ENCODE measurements around the gene ADSS1.

The ADSS1 gene

GRCh38 chr14:104729835-104730181 is 5.8 kb downstream of the ADSS1 start:
- no peak overlapping the region for H3K4me3 ChIP-seq (replicated peaks in 1 of 2; ENCODE audit: low read depth in 2 of 2, low read length in 2 of 2)
- TF ChIP-seq CTCF (IDR thresholded peaks at IDR 0.05; ENCODE audit: low read depth, low read length): no peak
- DNase-seq (ENCODE audit: low read depth in 2 of 2): no peak

- H3K4me3 ChIP-seq (replicated peaks in 1 of 2; ENCODE audit: low read depth in 2 of 2, low read length in 2 of 2): no peak overlapping the region
- TF ChIP-seq CTCF (IDR thresholded peaks at IDR 0.05; ENCODE audit: low read depth, low read length): no peak
- no peak for DNase-seq (ENCODE audit: low read depth in 2 of 2)
Measured at GRCh38 chr14:104730487-104730886, 6.5 kb downstream of the ADSS1 start.

- peak; percentile 37 for TF ChIP-seq CTCF (IDR thresholded peaks at IDR 0.05; ENCODE audit: low read depth, low read length)
- no peak overlapping the region for H3K4me3 ChIP-seq (replicated peaks in 1 of 2; ENCODE audit: low read depth in 2 of 2, low read length in 2 of 2)
- DNase-seq (ENCODE audit: low read depth in 2 of 2): no peak
Measured at GRCh38 chr14:104731320-104732294, 7.6 kb downstream of the ADSS1 start.

GRCh38 chr14:104732355-104732804 is 8.4 kb downstream of the ADSS1 start:
- DNase-seq (ENCODE audit: low read depth in 2 of 2): peak in 1 of 2 donors; percentile 47
- TF ChIP-seq CTCF (IDR thresholded peaks at IDR 0.05; ENCODE audit: low read depth, low read length): no peak
- H3K4me3 ChIP-seq (replicated peaks in 1 of 2; ENCODE audit: low read depth in 2 of 2, low read length in 2 of 2): no peak overlapping the region

- no peak for DNase-seq (ENCODE audit: low read depth in 2 of 2)
- no peak overlapping the region for H3K4me3 ChIP-seq (replicated peaks in 1 of 2; ENCODE audit: low read depth in 2 of 2, low read length in 2 of 2)
- no peak for TF ChIP-seq CTCF (IDR thresholded peaks at IDR 0.05; ENCODE audit: low read depth, low read length)
Measured at GRCh38 chr14:104732931-104733681, 9.1 kb downstream of the ADSS1 start.

- H3K4me3 ChIP-seq (replicated peaks in 1 of 2; ENCODE audit: low read depth in 2 of 2, low read length in 2 of 2): no peak overlapping the region
- no peak for DNase-seq (ENCODE audit: low read depth in 2 of 2)
- TF ChIP-seq CTCF (IDR thresholded peaks at IDR 0.05; ENCODE audit: low read depth, low read length): no peak
Measured at GRCh38 chr14:104734051-104734587, 10.1 kb downstream of the ADSS1 start.
